Eye (tissue), 1 donor: Measurements from ENCODE around the gene PLA2G2E.
A peak's percentile ranks its signal among the peaks of the same experiment; 100 is the strongest.
"Not testable (repeated sequence)": the region's sequence is repeated elsewhere in the genome, so short reads cannot be mapped to it uniquely, and the experiment has no call there.

Experiments used
- DNase-seq: peaks from one replicate; pipeline ENCODE4 v3.0.0-alpha.2; 2015

PLA2G2E gene

DNA sequence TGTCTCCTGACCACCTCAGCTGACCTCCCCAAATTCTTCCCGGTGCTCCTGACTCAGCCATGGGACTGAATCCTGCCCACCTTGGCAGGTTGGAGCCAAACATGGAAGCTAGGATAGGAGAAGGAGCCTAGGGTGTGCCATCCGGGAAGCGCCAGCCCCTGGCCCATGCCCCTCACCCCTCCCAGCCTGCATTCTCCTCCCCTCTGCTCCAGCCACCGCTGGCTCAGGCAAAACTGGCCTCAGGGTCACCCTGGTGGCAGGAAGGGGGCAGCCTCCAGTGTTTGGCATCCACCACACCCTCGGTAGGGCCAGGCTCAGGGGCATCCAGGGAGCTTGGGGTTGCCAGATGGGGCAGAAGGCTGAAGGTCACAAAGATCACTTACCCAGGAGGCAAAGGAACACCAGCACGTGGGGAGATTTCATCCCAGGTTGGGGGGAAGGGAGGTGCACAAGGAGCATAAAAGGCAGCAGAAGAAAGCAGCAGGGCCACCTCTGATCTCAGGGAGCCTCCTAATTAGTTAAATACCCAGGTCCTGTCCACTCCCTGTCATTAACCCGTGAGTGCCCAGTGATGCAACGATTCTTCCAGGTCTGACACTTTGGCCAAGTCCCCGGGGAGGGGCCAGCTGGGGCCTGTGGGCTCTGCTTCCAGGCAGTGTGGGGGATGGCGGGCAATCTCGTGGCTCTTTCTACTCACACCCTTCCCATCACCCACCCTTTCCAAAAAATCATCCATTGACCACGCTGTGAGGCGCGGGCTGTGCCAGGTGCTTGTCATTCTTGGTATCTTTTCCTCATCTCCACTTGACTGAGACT lies at the start of gene PLA2G2E:
TSS of gene PLA2G2E (minus strand) at position 481 of the 816 bp plus-strand sequence. CDS start at position 423, 58 bp downstream.
- peak; percentile 5 for DNase-seq

DNA sequence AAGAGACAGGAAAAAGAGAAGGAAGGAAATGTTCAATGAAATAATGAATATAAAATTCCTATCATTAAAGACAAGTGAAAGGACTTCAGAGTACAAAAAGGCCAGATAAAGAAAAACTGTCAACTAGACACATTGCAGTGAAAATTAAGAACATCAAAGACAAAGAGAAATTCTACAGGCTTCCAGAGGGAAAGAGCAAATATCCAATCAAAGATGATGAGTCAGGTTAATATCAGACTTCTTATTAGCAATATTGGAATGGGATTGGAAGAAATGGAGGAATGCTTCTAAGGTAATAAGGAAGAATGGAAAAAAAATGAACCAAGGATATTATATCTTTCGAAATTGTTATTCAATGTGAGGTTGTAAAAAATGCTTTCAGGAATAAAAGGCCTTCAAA lies 48.2 kb upstream of the PLA2G2E start:
- no peak for DNase-seq

GRCh38 chr1:19969898-19970660 lies 46.7 kb upstream of the PLA2G2E start:
- no peak for DNase-seq

GRCh38 chr1:19967808-19968207 lies 44.4 kb upstream of the PLA2G2E start:
- peak; percentile 37 for DNase-seq

- no peak for DNase-seq
Observed at GRCh38 chr1:19964542-19964941, 41.1 kb upstream of the PLA2G2E start.

DNA sequence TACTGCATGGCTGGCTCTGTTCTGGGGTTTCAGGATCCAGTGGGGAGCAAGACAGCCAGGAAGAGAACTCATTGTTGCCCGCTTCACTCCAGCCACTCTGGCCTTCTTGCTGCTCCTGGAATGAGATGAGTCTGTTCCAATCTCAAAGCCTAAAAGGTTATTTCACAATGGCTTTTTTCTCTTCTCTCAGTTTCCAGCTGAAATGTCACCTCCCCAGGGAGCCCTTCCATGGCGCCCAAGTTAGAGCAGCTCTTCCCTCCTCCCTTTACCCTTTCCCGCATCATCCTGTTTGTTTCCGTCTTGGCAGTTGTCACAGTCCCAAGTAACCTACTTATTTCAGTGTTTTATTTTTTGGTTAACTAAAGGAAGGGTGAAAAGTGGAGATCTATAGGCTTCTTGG lies 40.2 kb upstream of the PLA2G2E start:
- no peak for DNase-seq

DNA sequence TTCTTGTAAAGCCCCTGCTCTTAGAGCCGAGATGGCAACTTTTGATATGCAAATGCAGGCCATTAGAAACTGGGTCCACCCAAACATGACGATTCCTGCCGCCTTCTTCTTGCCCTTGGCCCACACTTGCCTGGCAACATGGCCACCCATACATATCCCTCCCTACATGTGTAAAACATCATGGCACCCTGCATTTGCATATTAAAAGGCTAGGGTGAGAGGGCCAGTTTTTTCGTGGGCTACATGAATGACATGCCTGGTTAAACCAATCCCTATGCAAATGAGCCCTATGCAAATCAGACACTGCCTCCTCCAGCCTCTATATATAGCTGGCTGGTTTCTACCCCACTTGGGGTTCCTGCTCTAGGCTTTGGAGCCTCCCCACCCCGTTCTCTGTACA lies 37.2 kb upstream of the PLA2G2E start:
- no peak for DNase-seq

DNA sequence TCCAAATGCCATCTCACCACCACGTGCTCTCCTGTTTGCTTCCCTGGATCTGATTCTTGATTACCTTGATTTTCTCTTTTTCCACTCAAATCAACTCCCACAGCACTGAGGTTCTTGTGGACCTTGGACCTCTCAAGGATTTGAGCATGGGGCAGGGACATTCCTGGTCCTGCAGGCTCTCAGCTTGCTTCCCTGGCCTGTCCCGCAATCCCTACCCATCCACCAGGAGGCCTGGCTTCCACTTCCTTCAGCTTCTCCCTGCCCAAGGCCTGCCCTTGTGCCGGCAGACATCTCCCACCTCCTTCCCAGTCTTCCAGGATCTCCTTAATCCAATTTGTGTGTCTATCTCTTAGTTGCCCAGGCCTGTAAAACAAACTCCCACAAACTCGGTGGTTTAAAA lies 34.4 kb upstream of the PLA2G2E start:
- no peak for DNase-seq

DNA sequence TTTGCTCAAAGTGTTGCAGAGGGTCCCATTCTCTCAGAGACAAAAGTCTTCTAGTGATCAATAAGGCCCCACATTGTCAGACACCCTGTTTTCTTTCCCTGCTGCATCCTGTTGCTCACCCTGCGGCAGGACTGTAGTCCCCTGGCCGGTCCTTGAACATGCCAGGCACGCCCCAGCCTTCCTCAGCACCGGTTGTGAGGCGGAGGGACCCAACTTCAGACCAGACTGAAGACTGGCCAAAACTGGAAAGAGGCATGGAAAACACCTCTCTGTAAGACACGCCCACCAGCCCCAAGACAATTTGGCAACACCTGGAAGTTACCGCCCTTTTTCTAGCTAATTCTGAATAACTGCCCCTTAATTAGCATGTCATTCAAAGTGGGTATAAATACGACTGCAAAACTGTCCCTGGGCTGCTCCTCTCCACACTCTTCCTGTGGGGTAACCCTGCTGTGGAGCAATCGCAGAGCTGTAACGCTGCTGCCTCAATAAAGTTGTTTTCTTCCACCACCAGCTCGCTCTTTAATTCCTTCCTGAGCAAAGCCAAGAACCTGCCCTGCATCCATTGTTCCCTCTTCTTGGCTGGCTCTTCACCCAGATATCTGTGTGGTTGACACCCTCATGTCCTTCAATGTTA lies 32.2 kb upstream of the PLA2G2E start:
- DNase-seq: no peak

GRCh38 chr1:19954059-19954458 lies 30.6 kb upstream of the PLA2G2E start:
- no peak for DNase-seq

- DNase-seq: no peak
Observed at GRCh38 chr1:19949016-19949415, 25.6 kb upstream of the PLA2G2E start.

DNA sequence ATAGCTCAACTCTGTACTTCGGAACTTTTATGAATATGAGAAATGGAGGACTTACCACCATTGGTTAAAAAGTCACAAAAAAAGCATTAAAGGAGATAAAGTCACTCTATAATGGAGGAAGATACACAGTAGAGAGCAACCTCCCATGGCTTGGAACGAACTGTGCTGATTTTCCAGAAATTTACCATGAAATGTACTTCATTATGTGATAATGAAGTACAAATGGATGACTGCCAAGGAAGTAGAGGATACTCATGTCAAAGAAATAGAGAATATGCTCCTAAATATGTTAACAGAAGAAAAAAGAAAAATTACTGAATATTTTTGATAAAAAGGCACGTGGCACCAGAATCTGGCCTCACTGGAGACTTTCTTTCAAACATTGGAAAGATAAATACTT lies 23.6 kb upstream of the PLA2G2E start:
- DNase-seq: no peak

- DNase-seq: no peak
Observed at GRCh38 chr1:19946331-19946751, 22.9 kb upstream of the PLA2G2E start.

DNA sequence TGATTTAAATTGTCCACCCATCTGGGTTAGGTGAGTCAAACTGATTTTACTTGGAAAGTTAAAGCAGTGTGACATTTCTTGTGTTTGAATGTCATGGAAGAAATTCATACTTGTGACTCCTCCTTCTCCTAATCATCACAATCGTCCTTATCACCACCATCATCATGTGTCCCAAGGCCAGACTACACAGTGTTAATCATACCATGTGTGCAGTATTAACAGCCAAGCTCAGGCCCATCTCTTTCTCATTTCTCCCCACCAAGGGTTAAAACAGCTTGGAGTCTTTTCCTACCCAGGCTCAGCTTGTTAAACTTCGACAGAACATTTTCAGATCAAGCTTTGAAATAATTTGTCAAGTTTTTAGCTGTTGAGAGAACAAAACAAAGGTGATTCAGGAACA lies 22.5 kb upstream of the PLA2G2E start:
- no peak for DNase-seq

- DNase-seq: no peak
Observed at GRCh38 chr1:19942657-19943056, 19.2 kb upstream of the PLA2G2E start.

GRCh38 chr1:19942088-19942487 lies 18.7 kb upstream of the PLA2G2E start:
- no peak for DNase-seq

GRCh38 chr1:19941206-19941568 lies 17.8 kb upstream of the PLA2G2E start:
- no peak for DNase-seq

DNA sequence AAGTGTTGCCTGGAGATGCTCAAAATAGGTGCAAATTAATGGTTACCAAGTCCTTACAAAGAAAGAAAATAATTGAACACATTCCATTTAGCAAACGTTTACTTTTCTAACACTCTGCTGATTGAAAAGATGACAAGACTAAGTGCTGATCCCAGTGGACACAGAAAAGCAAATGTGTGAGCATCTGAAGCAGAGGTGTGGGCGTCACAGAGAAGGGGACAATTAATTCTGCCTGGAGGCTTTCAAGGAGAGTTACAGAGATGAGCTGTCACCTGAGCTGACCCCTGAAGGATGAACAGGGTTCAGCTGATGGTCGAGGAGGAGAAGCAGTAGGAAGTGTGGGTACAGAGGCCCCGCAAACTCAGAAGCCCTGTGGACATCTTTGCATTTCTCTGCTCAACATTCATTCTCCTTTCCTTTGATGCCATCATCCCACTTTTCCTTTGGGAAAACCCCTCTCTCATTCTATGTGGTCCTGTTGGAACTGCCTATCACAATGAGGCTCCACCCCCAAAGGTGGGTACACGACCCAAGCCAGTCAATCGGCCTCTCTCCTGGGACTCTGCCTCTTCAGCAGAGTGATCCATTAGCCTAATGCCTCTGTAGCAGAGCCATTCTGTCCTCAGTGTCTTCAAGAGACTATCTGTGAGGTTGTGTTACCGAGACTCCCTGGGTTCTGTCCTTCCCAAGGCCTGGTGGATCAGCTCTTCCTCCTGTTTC lies 17.2 kb upstream of the PLA2G2E start:
- peak; percentile 30 for DNase-seq

GRCh38 chr1:19938472-19938871 lies 15.1 kb upstream of the PLA2G2E start:
- DNase-seq: no peak

DNA sequence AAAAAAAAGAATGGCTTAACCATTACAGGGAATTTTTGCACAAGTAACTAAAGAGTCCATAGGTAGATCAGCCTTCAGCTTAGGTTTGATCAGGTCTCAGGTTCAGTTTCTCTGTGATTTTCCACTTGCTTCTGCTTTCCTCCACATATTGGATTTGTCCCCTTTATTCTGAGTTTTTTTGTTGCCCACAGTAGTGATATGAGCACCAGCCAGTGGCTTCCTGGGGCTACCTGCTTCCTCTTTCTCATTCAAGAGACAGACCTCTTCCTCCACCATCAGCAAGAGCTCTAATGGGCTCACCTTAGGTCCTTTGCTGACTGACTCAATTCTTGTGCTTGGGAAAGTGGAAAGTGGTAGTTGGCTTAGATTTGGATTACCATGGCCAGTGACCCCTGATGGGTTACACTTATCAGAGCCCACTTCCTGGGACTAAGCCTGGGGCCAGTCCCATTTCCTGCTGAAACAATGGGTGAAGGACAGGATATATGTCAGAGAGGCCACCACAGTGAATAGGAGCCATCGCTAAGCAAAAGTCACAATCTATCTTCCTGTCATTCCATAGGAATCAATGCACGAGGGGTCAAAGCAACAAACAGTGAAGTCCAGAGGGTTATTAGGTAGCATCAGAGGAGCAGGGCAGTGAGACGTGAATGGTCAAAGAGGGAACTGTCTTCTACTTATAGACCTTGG lies 12.8 kb upstream of the PLA2G2E start:
- no peak for DNase-seq

DNA sequence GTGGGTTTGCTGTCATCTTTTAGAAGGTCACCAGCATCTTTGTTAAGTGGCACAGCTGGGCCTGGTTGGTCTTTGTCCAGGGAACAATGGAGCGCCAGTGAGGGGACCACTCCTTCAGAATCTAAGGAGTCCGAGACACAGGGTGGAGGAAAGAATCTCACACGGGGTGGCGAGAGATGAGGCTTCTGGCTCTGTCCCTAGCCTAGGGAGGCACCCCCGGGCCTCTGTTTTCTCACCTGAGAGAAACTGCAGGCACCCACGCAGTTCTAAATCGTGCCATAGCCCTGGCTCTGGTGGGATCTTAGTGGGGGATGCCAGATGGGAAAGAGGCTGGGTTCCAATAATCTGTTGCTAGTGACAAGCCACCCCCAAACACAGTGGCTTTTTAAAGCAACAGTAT lies 10.9 kb upstream of the PLA2G2E start:
- DNase-seq: no peak

DNA sequence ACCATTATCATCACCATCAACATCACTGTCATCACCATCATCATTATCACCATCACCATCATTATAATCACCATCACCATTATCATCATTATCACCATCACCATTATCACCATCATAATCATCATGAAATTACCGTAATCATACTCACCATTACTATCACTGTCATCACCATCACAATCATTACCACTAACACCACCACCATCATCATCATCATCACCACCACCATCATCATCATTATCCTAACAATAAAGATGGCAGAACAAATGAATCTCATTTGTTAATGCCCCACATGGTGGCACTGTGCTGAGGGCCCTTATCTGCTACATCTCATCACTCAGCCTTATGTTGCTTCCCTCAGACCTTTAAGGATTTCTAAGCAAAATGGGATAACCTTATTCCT lies 9.4 kb upstream of the PLA2G2E start:
- DNase-seq: no peak

- not testable (repeated sequence) for DNase-seq
Observed at GRCh38 chr1:19927130-19927421, 3.7 kb upstream of the PLA2G2E start.
